GM12878 (cell line): ENCODE data around the gene FCGR3B. TPM values are rescaled to one million over a fixed set of nuclear protein-coding genes. Genes with fewer than 3 reads are reported as not detected.

Source experiments
- ATAC-seq: fragments of 200-7000 bp; cut with Tn5 transposase; 3 replicates; pipeline ENCODE4 v1.9.1; 2020; ENCODE audit warnings: mild to moderate bottlenecking, moderate library complexity
- BruUV-seq: library from RNA; stranded (reverse); fragments of 400-500 nt; replicated peaks from 2 replicates; lab custom pipeline; 2021; lab: Mats Ljungman, UMichigan
- CTCF ChIA-PET: fragments of 300-600 bp; sonication (Branson Sonifier 250); formaldehyde crosslinking; extraction: SDS; loops from one replicate; lab custom pipeline; 2021; ENCODE audit warnings: inconsistent platforms; lab: Yijun Ruan, JAX
- POLR2A ChIA-PET: fragments of 350-600 bp; formaldehyde crosslinking; extraction: SDS; loops from one replicate; lab custom pipeline; 2021; ENCODE audit warnings: inconsistent platforms; lab: Charles Lee
- RAD21 ChIA-PET: fragments of 300-600 bp; sonication (Branson Sonifier 250); formaldehyde crosslinking; loops from one replicate; lab custom pipeline; 2023; ENCODE audit warnings: antibody characterized with exemption; ENCODE audit not compliant: unreplicated experiment; lab: Charles Lee
- SMC1A ChIA-PET: fragments of 300-600 bp; sonication (Branson Sonifier 250); formaldehyde crosslinking; loops from one replicate; lab custom pipeline; 2023; ENCODE audit not compliant: unreplicated experiment, uncharacterized antibody; lab: Charles Lee
- DNase-seq: peaks from one replicate; pipeline ENCODE4 v3.0.0-alpha.2; 2011; ENCODE audit warnings: low read depth, low spot score
- FAIRE-seq: peaks from 3 replicates; lab custom pipeline; 2011; peaks lifted over from hg19 to GRCh38; lab: Jason Lieb, UNC
- H2AFZ ChIP-seq: 2 replicates; pipeline ENCODE4 v1.6.0; 2011; ENCODE audit warnings: low read depth, low read length, control low read depth; ENCODE audit not compliant: control insufficient read depth
- H3K27ac ChIP-seq: 2 replicates; pipeline ENCODE4 v1.5.1; 2011; ENCODE audit warnings: control low read depth; ENCODE audit not compliant: control insufficient read depth, insufficient read depth
- H3K27me3 ChIP-seq, 2 experiments: replicated peaks in 1 of 2; 2 replicates each; pipeline versions ENCODE4 v1.6.0 to v1.6.1; 2011; ENCODE audit warnings: low read length in 1 of 2; ENCODE audit not compliant: control insufficient read depth in 2 of 2, insufficient read depth in 2 of 2
- H3K36me3 ChIP-seq, 2 experiments: 2 replicates each; pipeline ENCODE4 v1.5.1; 2011; ENCODE audit warnings: low read length in 1 of 2; ENCODE audit not compliant: control insufficient read depth in 2 of 2, insufficient read depth in 2 of 2
- H3K4me1 ChIP-seq: 2 replicates; pipeline ENCODE4 v1.6.1; 2011; ENCODE audit warnings: mild to moderate bottlenecking, low read length, moderate library complexity, mixed read lengths; ENCODE audit not compliant: control insufficient read depth, insufficient read depth
- H3K4me2 ChIP-seq: 2 replicates; pipeline ENCODE4 v1.6.0; 2011; ENCODE audit warnings: control low read depth; ENCODE audit not compliant: control insufficient read depth, insufficient read depth
- H3K4me3 ChIP-seq: fragments of 200-600 bp; sonication (generic); 2 replicates; pipeline ENCODE4 v1.5.1; 2016
- H3K79me2 ChIP-seq: 2 replicates; pipeline ENCODE4 v1.6.0; 2011; ENCODE audit warnings: low read length; ENCODE audit not compliant: control insufficient read depth, insufficient read depth
- H3K9ac ChIP-seq: 2 replicates; pipeline ENCODE4 v1.8.0; 2011; ENCODE audit warnings: low read length, control low read depth, mixed read lengths; ENCODE audit not compliant: control insufficient read depth, insufficient read depth
- H3K9me3 ChIP-seq: replicated peaks from 3 replicates; pipeline ENCODE4 v1.5.1; 2011; ENCODE audit warnings: mild to moderate bottlenecking, low read length; ENCODE audit not compliant: control insufficient read depth, insufficient read depth
- H4K20me1 ChIP-seq: 2 replicates; pipeline ENCODE4 v1.6.0; 2011; ENCODE audit not compliant: control insufficient read depth, insufficient read depth
- MYC ChIP-seq: IDR thresholded peaks from 2 replicates; pipeline ENCODE4 v1.6.1; 2011; ENCODE audit warnings: mild to moderate bottlenecking, low read length, moderate library complexity, inconsistent platforms; ENCODE audit not compliant: insufficient read depth, insufficient replicate concordance, insufficient read length, severe bottlenecking
- SMARCA5 ChIP-seq: fragments of 450-650 bp; IDR thresholded peaks from 2 replicates; pipeline ENCODE4 v1.6.1; 2017; ENCODE audit warnings: mild to moderate bottlenecking
- SMC3 ChIP-seq: IDR thresholded peaks from 2 replicates; pipeline ENCODE4 v1.6.1; 2011; ENCODE audit warnings: low read length, improper control_type of control experiment, borderline replicate concordance
- SUPT20H ChIP-seq: IDR thresholded peaks from 2 replicates; pipeline ENCODE4 v1.6.1; 2011; ENCODE audit warnings: low read depth, mild to moderate bottlenecking, low read length, moderate library complexity, borderline replicate concordance; ENCODE audit not compliant: control insufficient read depth
- WGBS: methylation state at CpG from one replicate; pipeline ENCODE4 v1.1.6; 2016; ENCODE audit warnings: low lambda C conversion rate; ENCODE audit not compliant: insufficient replicate concordance, insufficient coverage; ENCODE audit errors: missing lambda C conversion rate; 5-methylcytosine and 5-hydroxymethylcytosine counted together
- in situ Hi-C: fragments of 300-500 bp; cut with MboI; formaldehyde crosslinking; loops from 9 replicates; pipeline ENCODE4 v1.14.3; 2018; ENCODE audit warnings: mixed read lengths
- intact Hi-C: fragments of 100-400 bp; cut with micrococcal nuclease; formaldehyde crosslinking; loops from one replicate; pipeline ENCODE4 v1.14.2; 2022; ENCODE audit not compliant: unreplicated experiment
- polyA plus RNA-seq, 11 experiments: library from polyadenylated mRNA; depleted of rRNA in 4 of 11; unstranded in 6 of 11; stranded (reverse) in 5 of 11; fragments of >200 nt; fragmentation: Nextera tagmentation in 4 of 11; fragmentation: Illumina TruSeq in 1 of 11; extraction: Ambion mirVana in 4 of 11; extraction: Trizol in 1 of 11; gene quantifications; 1 replicate in 1 of 11; 2 replicates in 10 of 11; pipeline versions ENCODE4 v1.2.1 to v1.2.3, GENCODE V29; 2011 to 2016; ENCODE audit warnings: inconsistent platforms in 2 of 11, missing spikeins in 2 of 11, low read depth in 1 of 11
- total RNA-seq, 4 experiments: library from RNA; depleted of rRNA in 3 of 4; stranded (reverse); fragments of >200 nt in 3 of 4; fragmentation: Illumina TruSeq in 1 of 4; extraction: Trizol in 1 of 4; gene quantifications; 2 replicates each; pipeline versions ENCODE4 v1.2.1 to v1.2.3, GENCODE V29; 2013 to 2021
- TF ChIP-seq, protein P1 (sequence below): fragments of 450-650 bp; IDR thresholded peaks from 2 replicates; pipeline ENCODE4 v1.6.1; 2014; ENCODE audit warnings: mild to moderate bottlenecking
- TF ChIP-seq, protein P2 (sequence below): fragments of 450-650 bp; IDR thresholded peaks from 2 replicates; pipeline ENCODE4 v1.6.1; 2017; ENCODE audit warnings: antibody characterized with exemption, mild to moderate bottlenecking, moderate library complexity
- TF ChIP-seq, protein P3 (sequence below): IDR thresholded peaks from 2 replicates; pipeline ENCODE4 v1.6.1; 2011; ENCODE audit warnings: borderline replicate concordance, low read depth, mild to moderate bottlenecking, moderate library complexity, low read length; ENCODE audit not compliant: insufficient read depth, poor library complexity, severe bottlenecking

The FCGR3B gene
- total and polyA plus RNA-seq, 10 of the 15 experiments (the other 5 are each of a cell fraction or from before 2014, with no cell fraction given), result not detected

DNA sequence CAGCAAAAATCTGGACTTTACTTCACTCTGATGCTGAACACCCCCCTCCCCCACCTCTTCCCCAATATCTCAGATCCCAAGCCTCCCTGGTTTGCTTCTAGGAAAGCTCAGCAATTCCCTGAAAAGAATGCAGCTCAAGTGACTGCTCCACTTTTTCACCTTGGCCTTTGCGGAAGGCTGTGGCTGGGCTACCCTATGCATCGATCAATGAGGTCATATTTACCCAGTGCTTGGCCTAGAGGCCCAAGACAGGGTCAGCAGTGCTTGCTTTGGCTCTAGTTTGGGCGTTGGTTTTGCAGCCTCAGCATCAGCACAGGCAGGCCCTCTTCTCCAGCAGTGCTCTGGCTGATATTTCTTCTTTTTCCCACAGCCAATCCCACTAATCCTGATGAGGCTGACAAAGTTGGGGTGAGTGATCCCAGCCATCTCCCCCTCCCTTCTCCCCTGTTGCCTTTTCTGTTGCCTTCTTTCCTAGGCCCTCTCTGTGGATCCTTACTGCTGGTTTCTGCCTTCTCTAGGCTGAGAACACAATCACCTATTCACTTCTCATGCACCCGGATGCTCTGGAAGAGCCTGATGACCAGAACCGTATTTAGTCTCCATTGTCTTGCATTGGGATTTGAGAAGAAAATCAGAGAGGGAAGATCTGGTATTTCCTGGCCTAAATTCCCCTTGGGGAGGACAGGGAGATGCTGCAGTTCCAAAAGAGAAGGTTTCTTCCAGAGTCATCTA, 46.1 kb upstream of the FCGR3B start:
- H3K4me3 ChIP-seq, result no peak overlapping the region
- POLR2A ChIA-PET, result interaction anchor here (0.6 to 0.7 kb wide), 2 partner anchors 31 to 32 kb away, joined by 3 to 6 read pairs; no protein-coding TSS in a partner anchor
- in situ Hi-C loops, result no loop called here

DNA sequence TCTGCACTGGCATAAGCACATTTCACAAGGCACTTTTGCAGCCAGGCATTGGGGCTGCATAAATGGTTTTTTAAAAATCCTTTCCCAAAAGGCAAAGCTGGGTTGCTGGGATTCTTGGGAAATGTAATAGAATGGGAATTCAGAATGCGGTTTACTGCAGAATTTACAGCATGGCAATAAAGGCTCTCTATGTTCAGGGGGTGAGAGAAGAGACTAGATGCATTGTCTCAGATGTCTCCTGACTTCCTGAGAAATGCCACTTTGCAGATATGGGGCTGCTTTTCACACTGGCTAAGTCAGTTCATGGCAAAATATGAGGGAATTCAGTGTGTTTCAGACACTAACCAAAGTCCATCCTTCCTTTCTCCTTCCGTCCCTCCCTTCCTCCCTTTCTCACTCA, 45.5 kb upstream of the FCGR3B start:
- ChIA-PET POLR2A (no interaction called here), RAD21 (no interaction called here), SMC1A (no interaction called here), CTCF (no interaction called here)
- H3K9me3 ChIP-seq, result no peaks in the 10 kb centered on the region
- H3K4me1 ChIP-seq, result no peaks in the 10 kb centered on the region
- no peak overlapping the region for H3K4me3 ChIP-seq
- H3K79me2 ChIP-seq, result no peaks in the 10 kb centered on the region
- FAIRE-seq (no peak), DNase-seq (no peak), ATAC-seq (no peak)
- WGBS, result 88% methylated on average over 2 of the region's 2 CpGs
- in situ Hi-C loops, result no loop called here
- no peak overlapping the region for H3K9ac ChIP-seq
- H4K20me1 ChIP-seq, result no peaks in the 10 kb centered on the region
- peaks cover 1 to 10% of the 10 kb centered on the region in 2 experiments; a peak in 3 of 4 replicates for H3K36me3 ChIP-seq
- H2AFZ ChIP-seq, result no peak overlapping the region
- H3K4me2 ChIP-seq, result no peak overlapping the region
- intact Hi-C loops, result no loop called here
- no peak overlapping the region for H3K27ac ChIP-seq
- H3K27me3 ChIP-seq, result no peaks in the 10 kb centered on the region
- BruUV-seq, result no TSS peak
- TF ChIP-seq, protein P1, sequence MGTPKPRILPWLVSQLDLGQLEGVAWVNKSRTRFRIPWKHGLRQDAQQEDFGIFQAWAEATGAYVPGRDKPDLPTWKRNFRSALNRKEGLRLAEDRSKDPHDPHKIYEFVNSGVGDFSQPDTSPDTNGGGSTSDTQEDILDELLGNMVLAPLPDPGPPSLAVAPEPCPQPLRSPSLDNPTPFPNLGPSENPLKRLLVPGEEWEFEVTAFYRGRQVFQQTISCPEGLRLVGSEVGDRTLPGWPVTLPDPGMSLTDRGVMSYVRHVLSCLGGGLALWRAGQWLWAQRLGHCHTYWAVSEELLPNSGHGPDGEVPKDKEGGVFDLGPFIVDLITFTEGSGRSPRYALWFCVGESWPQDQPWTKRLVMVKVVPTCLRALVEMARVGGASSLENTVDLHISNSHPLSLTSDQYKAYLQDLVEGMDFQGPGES, result no peak
- TF ChIP-seq MYC (no peak), SUPT20H (no peak)
- TF ChIP-seq, protein P2, sequence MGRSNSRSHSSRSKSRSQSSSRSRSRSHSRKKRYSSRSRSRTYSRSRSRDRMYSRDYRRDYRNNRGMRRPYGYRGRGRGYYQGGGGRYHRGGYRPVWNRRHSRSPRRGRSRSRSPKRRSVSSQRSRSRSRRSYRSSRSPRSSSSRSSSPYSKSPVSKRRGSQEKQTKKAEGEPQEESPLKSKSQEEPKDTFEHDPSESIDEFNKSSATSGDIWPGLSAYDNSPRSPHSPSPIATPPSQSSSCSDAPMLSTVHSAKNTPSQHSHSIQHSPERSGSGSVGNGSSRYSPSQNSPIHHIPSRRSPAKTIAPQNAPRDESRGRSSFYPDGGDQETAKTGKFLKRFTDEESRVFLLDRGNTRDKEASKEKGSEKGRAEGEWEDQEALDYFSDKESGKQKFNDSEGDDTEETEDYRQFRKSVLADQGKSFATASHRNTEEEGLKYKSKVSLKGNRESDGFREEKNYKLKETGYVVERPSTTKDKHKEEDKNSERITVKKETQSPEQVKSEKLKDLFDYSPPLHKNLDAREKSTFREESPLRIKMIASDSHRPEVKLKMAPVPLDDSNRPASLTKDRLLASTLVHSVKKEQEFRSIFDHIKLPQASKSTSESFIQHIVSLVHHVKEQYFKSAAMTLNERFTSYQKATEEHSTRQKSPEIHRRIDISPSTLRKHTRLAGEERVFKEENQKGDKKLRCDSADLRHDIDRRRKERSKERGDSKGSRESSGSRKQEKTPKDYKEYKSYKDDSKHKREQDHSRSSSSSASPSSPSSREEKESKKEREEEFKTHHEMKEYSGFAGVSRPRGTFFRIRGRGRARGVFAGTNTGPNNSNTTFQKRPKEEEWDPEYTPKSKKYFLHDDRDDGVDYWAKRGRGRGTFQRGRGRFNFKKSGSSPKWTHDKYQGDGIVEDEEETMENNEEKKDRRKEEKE, result no peak

More for the DNA sequence above, 46.1 kb upstream of the FCGR3B start:
- FAIRE-seq (no peak), ATAC-seq (no peak), DNase-seq (no peak)
- no peak overlapping the region for H3K27ac ChIP-seq
- CTCF ChIA-PET, result interaction anchor here (0.6 kb wide), 1 partner anchor 28 kb away, joined by 3 read pairs; no protein-coding TSS in a partner anchor
- no peaks in the 10 kb centered on the region for H4K20me1 ChIP-seq
- intact Hi-C loops, result no loop called here
- H3K4me1 ChIP-seq, result no peaks in the 10 kb centered on the region
- TF ChIP-seq, protein P3, sequence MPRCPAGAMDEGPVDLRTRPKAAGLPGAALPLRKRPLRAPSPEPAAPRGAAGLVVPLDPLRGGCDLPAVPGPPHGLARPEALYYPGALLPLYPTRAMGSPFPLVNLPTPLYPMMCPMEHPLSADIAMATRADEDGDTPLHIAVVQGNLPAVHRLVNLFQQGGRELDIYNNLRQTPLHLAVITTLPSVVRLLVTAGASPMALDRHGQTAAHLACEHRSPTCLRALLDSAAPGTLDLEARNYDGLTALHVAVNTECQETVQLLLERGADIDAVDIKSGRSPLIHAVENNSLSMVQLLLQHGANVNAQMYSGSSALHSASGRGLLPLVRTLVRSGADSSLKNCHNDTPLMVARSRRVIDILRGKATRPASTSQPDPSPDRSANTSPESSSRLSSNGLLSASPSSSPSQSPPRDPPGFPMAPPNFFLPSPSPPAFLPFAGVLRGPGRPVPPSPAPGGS, result no peak
- TF ChIP-seq SMC3 (no peak), SMARCA5 (no peak)
- no peak overlapping the region for H3K4me2 ChIP-seq
- no peaks in the 10 kb centered on the region for H3K9me3 ChIP-seq
- SMC1A ChIA-PET, result no interaction called here
- H3K36me3 ChIP-seq, result peaks cover 1 to 10% of the 10 kb centered on the region in 2 experiments; a peak in 3 of 4 replicates
- H3K79me2 ChIP-seq, result no peaks in the 10 kb centered on the region
- 89% methylated on average over 5 of the region's 5 CpGs for WGBS
- H3K9ac ChIP-seq, result no peak overlapping the region
- H2AFZ ChIP-seq, result no peak overlapping the region
- RAD21 ChIA-PET, result no interaction called here
- no peaks in the 10 kb centered on the region for H3K27me3 ChIP-seq
- BruUV-seq, result no TSS peak
